HEK293T (cell line): ENCODE measurements around the gene ACOXL.

Source experiments
- ARNT ChIP-seq: fragments of 450-650 bp; IDR thresholded peaks from 2 replicates; pipeline ENCODE4 v1.6.1; 2017; ENCODE audit warnings: mild to moderate bottlenecking
- BHLHE40 ChIP-seq: fragments of 450-650 bp; IDR thresholded peaks from 2 replicates; pipeline ENCODE4 v1.6.1; 2016; ENCODE audit warnings: mild to moderate bottlenecking, moderate library complexity, borderline replicate concordance
- CTBP1 ChIP-seq: fragments of 450-650 bp; IDR thresholded peaks from 2 replicates; pipeline ENCODE4 v1.6.1; 2016; ENCODE audit warnings: borderline replicate concordance
- FOXA1 ChIP-seq: fragments of 450-650 bp; IDR thresholded peaks from 2 replicates; pipeline ENCODE4 v1.6.1; 2016; ENCODE audit warnings: mild to moderate bottlenecking
- FOXM1 ChIP-seq: fragments of 450-650 bp; IDR thresholded peaks from 2 replicates; pipeline ENCODE4 v1.6.1; 2017; ENCODE audit warnings: mild to moderate bottlenecking, borderline replicate concordance
- LEF1 ChIP-seq: fragments of 450-650 bp; IDR thresholded peaks from 2 replicates; pipeline ENCODE4 v1.6.1; 2017; ENCODE audit warnings: mild to moderate bottlenecking, borderline replicate concordance
- PKNOX1 ChIP-seq: fragments of 450-650 bp; IDR thresholded peaks from 2 replicates; pipeline ENCODE4 v1.6.1; 2016
- SP1 ChIP-seq: fragments of 450-650 bp; IDR thresholded peaks from 2 replicates; pipeline ENCODE4 v1.6.1; 2017
- SUZ12 ChIP-seq: fragments of 450-650 bp; IDR thresholded peaks from 2 replicates; pipeline ENCODE4 v1.6.1; 2016; ENCODE audit warnings: mild to moderate bottlenecking

- TF ChIP-seq CTBP1 (no peak), SUZ12 (no peak), FOXM1 (no peak), FOXA1 (no peak), BHLHE40 (no peak), ARNT (no peak), LEF1 (no peak), PKNOX1 (no peak), SP1 (no peak)
Observed at GRCh38 chr2:110978756-110979470, 246.5 kb downstream of the ACOXL start.
